Lower leg skin (tissue), 4 donors: Measurements from ENCODE around the gene CPA5. TPM values are rescaled to one million over a fixed set of nuclear protein-coding genes. Genes with fewer than 3 reads are reported as not detected.

ENCODE experiments used
- DNase-seq, 2 donors: peaks; one replicate each; pipeline ENCODE4 v3.0.0-alpha.2; 2019; ENCODE audit warnings: low spot score in 2 of 2
- H3K4me3 ChIP-seq: fragments of 200-600 bp; sonication (generic); 2 replicates; pipeline ENCODE4 v1.5.1; 2017; ENCODE audit warnings: mild to moderate bottlenecking, low read depth; ENCODE audit not compliant: poor library complexity, severe bottlenecking
- POLR2A ChIP-seq, 2 donors: fragments of 450-650 bp; IDR thresholded peaks; one replicate each; pipeline ENCODE4 v1.6.1; 2016 to 2017; ENCODE audit warnings: antibody characterized with exemption in 2 of 2, mild to moderate bottlenecking in 1 of 2, moderate library complexity in 1 of 2
- WGBS, 2 donors: methylation state at CpG; one replicate each; pipeline ENCODE4 v1.1.5; 2018; 5-methylcytosine and 5-hydroxymethylcytosine counted together
- intact Hi-C: fragments of 100-400 bp; cut with DNase I; formaldehyde crosslinking; loops from one replicate; pipeline ENCODE4 v1.15.0; 2023; ENCODE audit warnings: low total_unique reads
- total RNA-seq, 4 donors: library from RNA; depleted of rRNA; stranded (reverse); fragments of >200 nt; gene quantifications; one replicate each; pipeline ENCODE4 v1.1.0, GENCODE V29; 2016
- TF ChIP-seq, protein P1 (sequence below), 3 donors: fragments of 450-650 bp; IDR thresholded peaks; one replicate each; pipeline ENCODE4 v1.5.1; 2016; ENCODE audit warnings: antibody characterized with exemption in 3 of 3, mild to moderate bottlenecking in 3 of 3, moderate library complexity in 2 of 3

CPA5 gene
- total RNA-seq, 4 donors from 2014 or later: not detected

DNA sequence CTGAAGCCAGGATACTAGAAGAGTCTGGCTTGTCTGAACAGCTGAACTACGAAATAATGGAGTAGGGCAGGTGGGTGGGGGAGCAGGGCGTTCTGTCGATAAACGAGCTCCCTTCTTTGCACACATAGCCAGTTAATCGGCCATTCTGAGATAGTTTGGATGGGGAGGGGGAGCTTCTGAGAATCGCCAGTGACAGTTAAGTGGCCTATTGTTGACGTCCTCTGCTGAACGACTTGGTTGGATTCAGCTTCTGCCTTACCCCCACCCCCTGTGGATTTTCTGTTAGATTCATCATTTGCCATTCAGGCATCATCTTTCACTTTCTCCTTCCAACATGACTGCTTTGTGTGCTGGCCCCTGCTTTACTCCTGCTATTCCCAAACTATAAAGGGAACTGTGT lies 520 bp downstream of the CPA5 start:
- DNase-seq: peak in 1 of 2 donors; percentile 7
- no peak for TF ChIP-seq POLR2A (IDR thresholded peaks at IDR 0.05)
- TF ChIP-seq, protein P1, sequence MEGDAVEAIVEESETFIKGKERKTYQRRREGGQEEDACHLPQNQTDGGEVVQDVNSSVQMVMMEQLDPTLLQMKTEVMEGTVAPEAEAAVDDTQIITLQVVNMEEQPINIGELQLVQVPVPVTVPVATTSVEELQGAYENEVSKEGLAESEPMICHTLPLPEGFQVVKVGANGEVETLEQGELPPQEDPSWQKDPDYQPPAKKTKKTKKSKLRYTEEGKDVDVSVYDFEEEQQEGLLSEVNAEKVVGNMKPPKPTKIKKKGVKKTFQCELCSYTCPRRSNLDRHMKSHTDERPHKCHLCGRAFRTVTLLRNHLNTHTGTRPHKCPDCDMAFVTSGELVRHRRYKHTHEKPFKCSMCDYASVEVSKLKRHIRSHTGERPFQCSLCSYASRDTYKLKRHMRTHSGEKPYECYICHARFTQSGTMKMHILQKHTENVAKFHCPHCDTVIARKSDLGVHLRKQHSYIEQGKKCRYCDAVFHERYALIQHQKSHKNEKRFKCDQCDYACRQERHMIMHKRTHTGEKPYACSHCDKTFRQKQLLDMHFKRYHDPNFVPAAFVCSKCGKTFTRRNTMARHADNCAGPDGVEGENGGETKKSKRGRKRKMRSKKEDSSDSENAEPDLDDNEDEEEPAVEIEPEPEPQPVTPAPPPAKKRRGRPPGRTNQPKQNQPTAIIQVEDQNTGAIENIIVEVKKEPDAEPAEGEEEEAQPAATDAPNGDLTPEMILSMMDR (IDR thresholded peaks at IDR 0.05): no peak
- WGBS, 2 donors: 52 to 71% methylated on average over 8 of the region's 8 CpGs
- no peak overlapping the region for H3K4me3 ChIP-seq
- intact Hi-C loops: no loop called here

DNA sequence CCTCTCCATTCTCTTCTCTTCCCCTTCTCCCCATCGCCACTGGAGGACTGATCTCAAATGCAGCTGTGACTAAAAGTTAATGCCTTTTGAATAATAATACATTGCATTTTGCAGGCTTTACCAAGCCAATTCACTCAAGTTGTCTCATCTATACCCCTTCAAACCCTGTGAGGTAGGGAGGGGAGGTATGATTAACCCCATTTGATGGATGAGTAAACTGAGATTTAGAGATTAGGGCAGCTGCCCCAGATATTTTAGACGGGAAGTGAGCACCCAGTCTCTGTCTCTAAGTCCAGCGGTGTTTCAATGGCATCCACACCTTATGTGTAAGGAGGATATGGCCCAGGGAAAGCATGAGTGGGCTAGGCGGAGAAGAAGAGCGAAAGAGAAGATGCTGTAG lies 1.1 kb downstream of the CPA5 start:
- no peak for DNase-seq
- 69 to 78% methylated on average over 4 to 5 of the region's 5 CpGs for WGBS, 2 donors
- TF ChIP-seq POLR2A (IDR thresholded peaks at IDR 0.05): no peak
- TF ChIP-seq, protein P1 (IDR thresholded peaks at IDR 0.05): no peak
- H3K4me3 ChIP-seq: no peak overlapping the region
- intact Hi-C loops: no loop called here

DNA sequence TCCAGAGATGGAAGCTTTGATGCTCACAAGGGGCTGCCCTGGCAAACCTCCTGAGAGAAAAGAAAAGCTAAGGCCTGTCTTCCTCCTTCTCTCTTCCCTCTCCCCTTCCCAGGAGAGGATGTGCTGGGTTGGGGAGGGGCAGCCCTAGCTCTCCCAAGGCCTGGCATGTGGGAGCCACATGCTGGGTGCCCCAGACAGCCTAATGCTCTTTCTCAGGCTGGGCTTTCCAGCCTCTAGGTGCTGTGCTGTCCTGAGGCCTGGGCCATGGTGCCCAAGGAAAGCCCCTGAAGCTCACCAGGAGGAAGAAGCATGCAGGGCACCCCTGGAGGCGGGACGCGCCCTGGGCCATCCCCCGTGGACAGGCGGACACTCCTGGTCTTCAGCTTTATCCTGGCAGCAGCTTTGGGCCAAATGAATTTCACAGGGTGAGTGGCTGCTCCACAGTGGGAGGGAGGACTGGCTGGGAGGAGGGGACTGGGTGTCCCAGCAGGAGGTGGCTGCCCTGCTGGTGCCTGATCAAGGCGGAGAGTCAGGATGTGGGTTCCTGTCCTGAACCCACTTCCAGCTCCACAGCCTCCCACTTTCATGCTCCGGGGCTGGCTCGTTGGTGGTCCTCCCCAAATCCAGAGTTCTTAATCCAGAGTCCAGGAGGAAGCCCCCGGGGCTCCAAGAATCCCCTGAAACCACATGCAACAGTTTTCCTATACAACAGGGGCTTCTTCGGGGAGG lies 1.7 kb downstream of the CPA5 start:
- no peak overlapping the region for H3K4me3 ChIP-seq
- intact Hi-C loops: no loop called here
- DNase-seq: peak in 1 of 2 donors; percentile 73
- no peak for TF ChIP-seq POLR2A (IDR thresholded peaks at IDR 0.05)
- TF ChIP-seq, protein P1 (IDR thresholded peaks at IDR 0.05): no peak
- 85 to 89% methylated on average over 7 of the region's 10 CpGs for WGBS, 2 donors

DNA sequence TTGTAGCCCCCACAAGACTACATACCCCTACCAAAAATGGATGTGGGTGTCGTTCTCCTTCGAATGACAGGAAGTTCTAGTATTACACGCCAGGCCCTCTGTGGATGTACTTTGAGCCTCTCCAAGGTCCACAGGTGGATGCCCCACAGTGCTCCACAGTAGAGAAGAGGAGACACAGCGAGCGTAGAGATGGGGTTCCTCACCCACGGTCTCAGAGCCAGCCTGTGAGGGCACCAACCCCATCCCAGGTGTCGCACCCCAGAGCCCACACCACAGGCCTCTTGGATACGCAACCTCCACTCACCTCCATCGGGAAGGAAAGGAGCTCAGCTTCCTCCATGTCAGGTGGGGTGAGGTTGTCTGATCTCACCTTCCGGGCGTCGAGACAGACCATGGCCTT lies 2.3 kb downstream of the CPA5 start:
- no peak for TF ChIP-seq POLR2A (IDR thresholded peaks at IDR 0.05)
- TF ChIP-seq, protein P1 (IDR thresholded peaks at IDR 0.05): no peak
- DNase-seq: peak in 1 of 2 donors; percentile 78
- 88 to 89% methylated on average over 9 to 12 of the region's 12 CpGs for WGBS, 2 donors
- no peak overlapping the region for H3K4me3 ChIP-seq
- intact Hi-C loops: no loop called here

DNA sequence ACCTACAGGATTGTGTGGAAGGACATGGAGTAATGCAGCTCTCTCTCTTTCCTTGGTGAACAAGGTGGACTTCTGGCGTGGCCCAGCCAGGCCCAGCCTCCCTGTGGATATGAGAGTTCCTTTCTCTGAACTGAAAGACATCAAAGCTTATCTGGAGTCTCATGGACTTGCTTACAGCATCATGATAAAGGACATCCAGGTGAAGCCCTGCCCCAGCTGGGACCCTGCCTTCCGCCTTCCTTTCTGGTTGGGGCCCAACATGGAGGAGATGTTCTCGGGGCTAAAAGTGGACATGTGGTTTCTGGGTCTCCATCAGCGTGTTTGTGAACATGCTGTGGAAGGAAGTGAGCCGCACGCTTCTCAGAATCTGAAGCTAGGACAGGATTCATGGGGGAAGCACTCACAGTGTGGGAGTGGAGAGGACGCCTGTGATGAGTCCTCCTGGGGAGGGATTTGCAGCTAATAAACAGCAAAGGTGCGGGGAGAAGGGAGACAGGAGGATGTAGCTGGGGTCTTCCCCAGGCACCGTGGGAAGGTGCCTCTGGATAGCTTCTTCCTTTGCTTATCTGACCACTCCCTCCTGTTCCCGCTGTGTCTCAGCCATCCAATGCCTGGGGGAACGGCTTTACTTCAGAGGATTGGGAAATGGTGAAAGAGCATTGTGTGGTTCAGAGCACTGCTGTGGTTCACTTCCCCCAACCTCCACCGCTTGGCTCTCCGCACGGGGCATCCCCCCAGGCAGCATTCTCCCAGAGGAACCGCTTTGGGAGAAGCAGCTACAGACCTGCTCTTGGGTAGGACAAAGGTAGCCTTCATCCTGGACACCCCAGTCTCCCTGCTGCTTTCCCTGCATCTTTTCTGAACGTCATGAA lies 5.5 kb downstream of the CPA5 start:
- TF ChIP-seq, protein P1 (IDR thresholded peaks at IDR 0.05): no peak
- peak in 1 of 2 donors; percentile 82 for DNase-seq
- no peak overlapping the region for H3K4me3 ChIP-seq
- 64 to 72% methylated on average over 16 of the region's 16 CpGs for WGBS, 2 donors
- intact Hi-C loops: no loop called here
